Adrenal gland (tissue), 12 donors: ENCODE measurements around the gene BCL6B. TPM values are rescaled to one million over a fixed set of nuclear protein-coding genes. Genes with fewer than 3 reads are reported as not detected.

ENCODE experiments used
- DNase-seq, 7 donors: peaks; one replicate each; pipeline ENCODE4 v3.0.0-alpha.2; 2019 to 2020
- H3K27ac ChIP-seq, 5 donors: fragments of 200-600 bp; sonication (generic) in 4 of 5; 1 replicate in 3 of 5; 2 replicates in 2 of 5; pipeline versions ENCODE4 v1.5.1 to v1.8.0; 2016 to 2020; ENCODE audit warnings: mild to moderate bottlenecking in 1 of 5
- H3K27me3 ChIP-seq: fragments of 200-600 bp; 2 replicates; pipeline ENCODE4 v1.8.0; 2021
- H3K36me3 ChIP-seq, 2 donors: fragments of 200-600 bp; replicated peaks in 1 of 2; 1 replicate in 1 of 2; 2 replicates in 1 of 2; pipeline versions ENCODE4 v1.5.1 to v1.8.0; 2018 to 2022
- H3K4me1 ChIP-seq, 2 donors: fragments of 200-600 bp; replicated peaks in 1 of 2; 1 replicate in 1 of 2; 2 replicates in 1 of 2; pipeline versions ENCODE4 v1.5.1 to v1.8.0; 2018 to 2021
- H3K4me3 ChIP-seq, 4 donors: fragments of 200-600 bp; sonication (generic) in 3 of 4; one replicate each; pipeline ENCODE4 v1.5.1; 2016 to 2018
- H3K9me3 ChIP-seq, 3 donors: fragments of 200-600 bp; sonication (generic) in 1 of 3; replicated peaks in 1 of 3; 1 replicate in 2 of 3; 2 replicates in 1 of 3; pipeline versions ENCODE4 v1.5.1 to v1.8.0; 2016 to 2021
- CTCF ChIP-seq, 6 experiments: fragments of 450-650 bp in 4 of 6; fragments of 200-600 bp in 2 of 6; sonication (generic) in 1 of 6; IDR thresholded peaks; 1 replicate in 5 of 6; 2 replicates in 1 of 6; pipeline versions ENCODE4 v1.5.1 to v1.8.0; 2016 to 2021; ENCODE audit warnings: antibody characterized with exemption in 6 of 6, mild to moderate bottlenecking in 2 of 6, moderate library complexity in 1 of 6
- POLR2A ChIP-seq, 2 donors: fragments of 450-650 bp; IDR thresholded peaks; one replicate each; pipeline ENCODE4 v1.6.1; 2017; ENCODE audit warnings: antibody characterized with exemption in 2 of 2, mild to moderate bottlenecking in 2 of 2, moderate library complexity in 1 of 2
- WGBS, 4 donors: extraction: QIAGEN DNeasy Blood & Tissue Kit in 2 of 4; methylation state at CpG; one replicate each; pipeline versions ENCODE4 v1.1.5 to v1.1.7; 2013 to 2017; 5-methylcytosine and 5-hydroxymethylcytosine counted together
- intact Hi-C, 2 donors: fragments of 100-400 bp; cut with DNase I; formaldehyde crosslinking; loops; one replicate each; pipeline versions ENCODE4 v1.14.1 to v1.15.0; 2022 to 2023
- polyA plus RNA-seq, 3 donors: library from polyadenylated mRNA; stranded (reverse); fragments of 200-250 nt in 2 of 3; fragments of 350-450 nt in 1 of 3; fragmentation: Illumina TruSeq in 1 of 3; extraction: RNeasy Lipid Tissue Mini Kit (QIAGEN cat#74804) in 1 of 3; gene quantifications; one replicate each; pipeline ENCODE4 v1.2.3, GENCODE V29; 2013 to 2014
- total RNA-seq, 9 donors: library from RNA; depleted of rRNA in 4 of 9; stranded (reverse); fragments of >200 nt in 4 of 9; fragments of 120-200 nt in 1 of 9; fragmentation: NEBNext Ultra II Directional in 1 of 9; extraction: Animal tissue kit (Norgen Biotek cat#: 25700) in 1 of 9; gene quantifications; one replicate each; pipeline versions ENCODE4 v1.1.0 to v1.2.4, GENCODE V29; 2013 to 2023
- donor health status: healthy with polysubstance abuse.
- donor health status: Bipolar disorder and iron deficiency.
- donor health status: DM: yes; HTN: yes; CAD: no.
- donor health status: DM: no; HTN: no; CAD: no.
- donor health status: DM: no; HTN: no; CAD: no.
- donor health status: DM: yes; HTN: yes; CAD: no.

BCL6B gene
- total and polyA plus RNA-seq, 12 donors = 2.9 to 17.0 (median 8.8) TPM

- peaks cover 8 to 14% of the 10 kb centered on the region in 2 donors for H3K4me1 ChIP-seq
- peak overlapping the region in 4 of 5 donors; percentile 5 to 89 (median 72) for H3K27ac ChIP-seq
- H3K4me3 ChIP-seq = peak overlapping the region in 3 of 4 donors; percentile 3 to 68 (median 39)
- TF ChIP-seq POLR2A (IDR thresholded peaks at IDR 0.05) (no peak), CTCF (IDR thresholded peaks at IDR 0.05) (peak in 1 of 6 experiments; percentile 16)
- 4 to 10% (median 6%) methylated on average over 7 of the region's 7 CpGs for WGBS, 4 donors
- DNase-seq = no peak
- intact Hi-C loops = no loop called here
- H3K27me3 ChIP-seq = no peaks in the 10 kb centered on the region
- no peaks in the 10 kb centered on the region for H3K9me3 ChIP-seq
- no peaks in the 10 kb centered on the region for H3K36me3 ChIP-seq
Observed at GRCh38 chr17:7034955-7035590, 12.2 kb downstream of the BCL6B start.

GRCh38 chr17:7035591-7036368, 12.9 kb downstream of the BCL6B start, which contains the start of gene SLC16A13:
Gene SLC16A13, plus strand, starts transcription at chr17:7036015. Its CDS starts 368 bp downstream, at chr17:7036383.
- Histone ChIP-seq H3K4me1 (peaks cover 8 to 14% of the 10 kb centered on the region in 2 donors), H3K9me3 (no peaks in the 10 kb centered on the region), H3K4me3 (peak within 1 kb of the TSS in 3 of 4 donors; percentile 3 to 68 (median 39)), H3K36me3 (no peaks in the 10 kb centered on the region), H3K27ac (peak within 1 kb of the TSS in 4 of 5 donors; percentile 5 to 89 (median 72)), H3K27me3 (no peaks in the 10 kb centered on the region)
- 0 to 1% (median 1%) methylated on average over 13 to 52 of the region's 52 CpGs for WGBS, 4 donors
- TF ChIP-seq POLR2A (IDR thresholded peaks at IDR 0.05) (peak in 1 of 2 donors; percentile 66), CTCF (IDR thresholded peaks at IDR 0.05) (no peak)
- intact Hi-C loops = no loop called here
- peak; percentile 95 to 99 (median 98) for DNase-seq

GRCh38 chr17:7038025-7038862, 15.4 kb downstream of the BCL6B start:
- Histone ChIP-seq H3K27me3 (peaks cover 10% of the 10 kb centered on the region), H3K27ac (no peak overlapping the region), H3K36me3 (no peaks in the 10 kb centered on the region), H3K4me3 (no peak overlapping the region), H3K9me3 (no peaks in the 10 kb centered on the region), H3K4me1 (peaks cover 10 to 21% of the 10 kb centered on the region in 2 donors)
- WGBS, 4 donors = 77 to 80% (median 78%) methylated on average over 16 to 19 of the region's 19 CpGs
- intact Hi-C loops = no loop called here
- no peak for TF ChIP-seq POLR2A (IDR thresholded peaks at IDR 0.05)
- no peak for TF ChIP-seq CTCF (IDR thresholded peaks at IDR 0.05)
- DNase-seq = no peak

- peaks cover 18% of the 10 kb centered on the region for H3K27me3 ChIP-seq
- TF ChIP-seq POLR2A (IDR thresholded peaks at IDR 0.05) = no peak
- TF ChIP-seq CTCF (IDR thresholded peaks at IDR 0.05) = no peak
- H3K4me1 ChIP-seq = peaks cover 12 to 28% of the 10 kb centered on the region in 2 donors
- H3K27ac ChIP-seq = no peak overlapping the region
- 92 to 98% (median 96%) methylated on average over 5 of the region's 5 CpGs for WGBS, 4 donors
- no peak for DNase-seq
- intact Hi-C loops = no loop called here
- no peak overlapping the region for H3K4me3 ChIP-seq
- H3K36me3 ChIP-seq = no peaks in the 10 kb centered on the region
- no peaks in the 10 kb centered on the region for H3K9me3 ChIP-seq
Observed at GRCh38 chr17:7039832-7040231, 17.0 kb downstream of the BCL6B start.
